ENCODE data around the gene CCDC88C. TPM values are rescaled to one million over a fixed set of nuclear protein-coding genes. Genes with fewer than 3 reads are reported as not detected.

CCDC88C gene
- total RNA-seq, 1 experiment from 2014 or later: 21.3 TPM

- intact Hi-C loops (cut with micrococcal nuclease; ENCODE audit: unreplicated experiment): no loop called here
- peaks cover 6% of the 10 kb centered on the region for H3K4me1 ChIP-seq (ENCODE audit: control insufficient read depth, insufficient read depth, low read length)
- POLR2A ChIA-PET: interaction anchor here (0.6 kb wide), 1 partner anchor 123 kb away, joined by 4 read pairs; no protein-coding TSS in a partner anchor
- CTCF ChIA-PET: interaction anchor here (1.3 kb wide), 1 partner anchor 93 kb away, joined by 3 read pairs; no protein-coding TSS in a partner anchor
- H3K27me3 ChIP-seq (ENCODE audit: control insufficient read depth, insufficient read depth, low read length): no peaks in the 10 kb centered on the region
- no peak for DNase-seq (ENCODE audit: low read depth, low spot score)
- peak overlapping the region; percentile 82 for H3K27ac ChIP-seq (ENCODE audit: low read length)
- H3K9me3 ChIP-seq (ENCODE audit: control insufficient read depth, insufficient read depth, low read depth, low read length): no peaks in the 10 kb centered on the region
- in situ Hi-C loops (cut with HindIII; ENCODE audit: low pct_unique_long_range_greater_than_20kb, low sequenced_read_pairs): no loop called here
- peak overlapping the region; percentile 55 to 57 for H3K4me3 ChIP-seq (ENCODE audit: low read depth in 2 of 2, low read length in 2 of 2)
- BruUV-seq (replicated peaks): TSS peak; percentile 83
- no peaks in the 10 kb centered on the region; the same call in none of the 2 replicates for H3K36me3 ChIP-seq (ENCODE audit: control insufficient read depth, insufficient read depth, low read length)
- no peak for TF ChIP-seq POLR2AphosphoS5 (IDR thresholded peaks at IDR 0.05; ENCODE audit: low read depth, low read length)
- no peak for TF ChIP-seq CTCF (IDR thresholded peaks at IDR 0.05)
- ATAC-seq: no peak
Measured at GRCh38 chr14:91415794-91416743, 1.6 kb downstream of the CCDC88C start.

GRCh38 chr14:91414475-91414833, 3.2 kb downstream of the CCDC88C start:
- CTCF ChIA-PET: interaction anchor here (0.6 kb wide), 1 partner anchor 54 kb away, joined by 6 read pairs; no protein-coding TSS in a partner anchor
- in situ Hi-C loops (cut with HindIII; ENCODE audit: low pct_unique_long_range_greater_than_20kb, low sequenced_read_pairs): no loop called here
- no peaks in the 10 kb centered on the region for H3K9me3 ChIP-seq (ENCODE audit: control insufficient read depth, insufficient read depth, low read depth, low read length)

More at GRCh38 chr14:91414475-91414833, 3.2 kb downstream of the CCDC88C start:
- TF ChIP-seq POLR2AphosphoS5 (IDR thresholded peaks at IDR 0.05; ENCODE audit: low read depth, low read length) (no peak), SIN3A (IDR thresholded peaks at IDR 0.05; ENCODE audit: borderline replicate concordance, insufficient read depth, low read depth, low read length) (no peak), TCF7L2 (IDR thresholded peaks at IDR 0.05; ENCODE audit: low read depth, low read length) (no peak), REST (IDR thresholded peaks at IDR 0.05; ENCODE audit: insufficient read depth in 1 of 2, low read depth in 2 of 2, low read length in 1 of 2) (no peak), CTCF (IDR thresholded peaks at IDR 0.05) (no peak)
- Histone ChIP-seq H3K4me1 (ENCODE audit: control insufficient read depth, insufficient read depth, low read length) (peaks cover 3% of the 10 kb centered on the region), H3K4me3 (ENCODE audit: low read depth in 2 of 2, low read length in 2 of 2) (no peak overlapping the region), H3K27me3 (ENCODE audit: control insufficient read depth, insufficient read depth, low read length) (no peaks in the 10 kb centered on the region), H3K36me3 (ENCODE audit: control insufficient read depth, insufficient read depth, low read length) (no peaks in the 10 kb centered on the region; the same call in none of the 2 replicates), H3K27ac (ENCODE audit: low read length) (no peak overlapping the region)
- intact Hi-C loops (cut with micrococcal nuclease; ENCODE audit: unreplicated experiment): no loop called here
- DNase-seq (ENCODE audit: low read depth, low spot score) (no peak), ATAC-seq (no peak)
- BruUV-seq (replicated peaks): no TSS peak
- POLR2A ChIA-PET: interaction anchor here (0.6 kb wide), 1 partner anchor 27 kb away, joined by 7 read pairs; no protein-coding TSS in a partner anchor
